IMR-90 (cell line): Measurements from ENCODE around the gene PEF1. TPM values are rescaled to one million over a fixed set of nuclear protein-coding genes. Genes with fewer than 3 reads are reported as not detected.
A peak's percentile ranks its signal among the peaks of the same experiment; 100 is the strongest.

Source experiments
- ATAC-seq: fragments of 200-7000 bp; cut with Tn5 transposase; 2 replicates; pipeline ENCODE4 v1.9.1; 2020; ENCODE audit warnings: low read depth, mild to moderate bottlenecking, moderate library complexity
- BruUV-seq: library from RNA; stranded (reverse); fragments of 400-500 nt; replicated peaks from 2 replicates; lab custom pipeline; 2021; lab: Mats Ljungman, UMichigan
- CTCF ChIA-PET: fragments of 300-600 bp; formaldehyde crosslinking; extraction: SDS; loops from one replicate; lab custom pipeline; 2021; ENCODE audit warnings: antibody characterized with exemption; lab: Yijun Ruan, JAX
- POLR2A ChIA-PET: fragments of 300-600 bp; sonication (Branson Sonifier 250); formaldehyde crosslinking; loops from one replicate; lab custom pipeline; 2022; ENCODE audit warnings: antibody characterized with exemption; ENCODE audit not compliant: unreplicated experiment; lab: Charles Lee
- DNase-seq: peaks from one replicate; pipeline ENCODE4 v3.0.0; 2013
- H2AFZ ChIP-seq: replicated peaks from 2 replicates; pipeline ENCODE3; 2013; ENCODE audit warnings: low read length, mild to moderate bottlenecking; ENCODE audit not compliant: poor library complexity
- H2AK5ac ChIP-seq: 2 replicates; pipeline ENCODE4 v1.6.1; 2013; ENCODE audit warnings: low read depth, low read length, inconsistent platforms
- H2AK9ac ChIP-seq: replicated peaks from 2 replicates; pipeline ENCODE3; 2013; ENCODE audit warnings: mild to moderate bottlenecking, low read depth, low read length, moderate library complexity; ENCODE audit not compliant: poor library complexity
- H2BK120ac ChIP-seq: 2 replicates; pipeline ENCODE4 v1.6.1; 2013; ENCODE audit warnings: low read depth, low read length, inconsistent platforms
- H2BK15ac ChIP-seq: 3 replicates; pipeline ENCODE4 v1.6.1; 2013; ENCODE audit warnings: low read depth, low read length, inconsistent platforms
- H2BK20ac ChIP-seq: 2 replicates; pipeline ENCODE4 v1.6.1; 2013; ENCODE audit warnings: low read depth, mild to moderate bottlenecking, inconsistent platforms, low read length, moderate library complexity
- H2BK5ac ChIP-seq: 2 replicates; pipeline ENCODE4 v1.6.1; 2013; ENCODE audit warnings: mild to moderate bottlenecking, low read depth, low read length, inconsistent platforms; ENCODE audit not compliant: poor library complexity, severe bottlenecking
- H3K14ac ChIP-seq: replicated peaks from 2 replicates; pipeline ENCODE4 v1.6.1; 2013; ENCODE audit warnings: low read depth, low read length, inconsistent platforms
- H3K18ac ChIP-seq: 2 replicates; pipeline ENCODE4 v1.6.1; 2013; ENCODE audit warnings: low read depth, low read length, control low read depth
- H3K23ac ChIP-seq: 2 replicates; pipeline ENCODE4 v1.6.1; 2013; ENCODE audit warnings: low read depth, low read length, inconsistent platforms
- H3K27ac ChIP-seq: 2 replicates; pipeline ENCODE4 v1.5.1; 2013; ENCODE audit warnings: mild to moderate bottlenecking, control low read depth, low read length; ENCODE audit not compliant: insufficient read depth
- H3K27me3 ChIP-seq: 2 replicates; pipeline ENCODE4 v1.6.1; 2013; ENCODE audit warnings: low read length; ENCODE audit not compliant: control insufficient read depth, insufficient read depth
- H3K36me3 ChIP-seq: 2 replicates; pipeline ENCODE4 v1.6.1; 2013; ENCODE audit warnings: low read length, mixed read lengths; ENCODE audit not compliant: control insufficient read depth, insufficient read depth
- H3K4ac ChIP-seq: 2 replicates; pipeline ENCODE4 v1.6.1; 2013; ENCODE audit warnings: low read depth, low read length, inconsistent platforms
- H3K4me1 ChIP-seq: 2 replicates; pipeline ENCODE4 v1.6.1; 2013; ENCODE audit warnings: low read length, mixed read lengths; ENCODE audit not compliant: control insufficient read depth, insufficient read depth
- H3K4me2 ChIP-seq: 2 replicates; pipeline ENCODE4 v1.6.1; 2013; ENCODE audit warnings: low read depth, mild to moderate bottlenecking, control low read depth, low read length, moderate library complexity
- H3K4me3 ChIP-seq: 2 replicates; pipeline ENCODE4 v1.5.1; 2013; ENCODE audit warnings: low read depth, mild to moderate bottlenecking, control low read depth, low read length, moderate library complexity; ENCODE audit not compliant: insufficient read depth
- H3K56ac ChIP-seq: 2 replicates; pipeline ENCODE4 v1.6.1; 2013; ENCODE audit warnings: low read length, inconsistent platforms; ENCODE audit not compliant: insufficient read depth; ENCODE audit errors: extremely low read depth
- H3K79me1 ChIP-seq, 2 experiments: 2 replicates each; pipeline ENCODE4 v1.6.1; 2013; ENCODE audit warnings: low read length in 2 of 2, inconsistent platforms in 1 of 2, low read depth in 1 of 2
- H3K9ac ChIP-seq: 2 replicates; pipeline ENCODE4 v1.6.1; 2013; ENCODE audit warnings: low read depth, low read length, control low read depth
- H3K9me1 ChIP-seq: 2 replicates; pipeline ENCODE4 v1.6.1; 2013; ENCODE audit warnings: low read length, inconsistent platforms; ENCODE audit not compliant: insufficient read depth
- H3K9me3 ChIP-seq: 2 replicates; pipeline ENCODE4 v1.6.1; 2013; ENCODE audit warnings: low read length; ENCODE audit not compliant: control insufficient read depth, insufficient read depth
- H4K20me1 ChIP-seq: 2 replicates; pipeline ENCODE4 v1.6.1; 2013; ENCODE audit warnings: low read length, inconsistent platforms; ENCODE audit not compliant: insufficient read depth
- H4K5ac ChIP-seq: 2 replicates; pipeline ENCODE4 v1.6.1; 2013; ENCODE audit warnings: mild to moderate bottlenecking, low read depth, low read length, control low read depth
- H4K8ac ChIP-seq, 2 experiments: 2 replicates each; pipeline ENCODE4 v1.6.1; 2013; ENCODE audit warnings: low read depth in 2 of 2, low read length in 2 of 2, control low read depth in 1 of 2, inconsistent platforms in 1 of 2
- H4K91ac ChIP-seq: 2 replicates; pipeline ENCODE4 v1.6.1; 2013; ENCODE audit warnings: low read depth, low read length, inconsistent platforms; ENCODE audit not compliant: insufficient read depth
- BHLHE40 ChIP-seq: fragments of 150-350 bp; IDR thresholded peaks from 2 replicates; pipeline ENCODE4 v1.6.1; 2016; ENCODE audit warnings: mild to moderate bottlenecking, low read depth, low read length
- CEBPB ChIP-seq: IDR thresholded peaks from 2 replicates; pipeline ENCODE4 v1.6.1; 2012; ENCODE audit warnings: low read depth, low read length, improper control_type of control experiment
- CHD1 ChIP-seq: IDR thresholded peaks from 2 replicates; pipeline ENCODE4 v1.6.1; 2012; ENCODE audit warnings: low read depth, low read length, improper control_type of control experiment
- MXI1 ChIP-seq: IDR thresholded peaks from 2 replicates; pipeline ENCODE4 v1.6.1; 2012; ENCODE audit warnings: low read depth, mild to moderate bottlenecking, low read length, moderate library complexity, borderline replicate concordance
- NFE2L2 ChIP-seq: fragments of 150-350 bp; IDR thresholded peaks from 2 replicates; pipeline ENCODE4 v1.6.1; 2016; ENCODE audit warnings: low read depth, mild to moderate bottlenecking, low read length
- POLR2A ChIP-seq: IDR thresholded peaks from 2 replicates; pipeline ENCODE4 v1.6.1; 2012; ENCODE audit warnings: mild to moderate bottlenecking, low read depth, low read length
- RAD21 ChIP-seq: IDR thresholded peaks from 2 replicates; pipeline ENCODE4 v1.6.1; 2012; ENCODE audit warnings: low read length, improper control_type of control experiment
- RCOR1 ChIP-seq: IDR thresholded peaks from 2 replicates; pipeline ENCODE4 v1.6.1; 2012; ENCODE audit warnings: mild to moderate bottlenecking, low read length, improper control_type of control experiment; ENCODE audit not compliant: insufficient replicate concordance
- RFX5 ChIP-seq: IDR thresholded peaks from 2 replicates; pipeline ENCODE4 v1.8.0; 2012; ENCODE audit warnings: low read depth, mild to moderate bottlenecking, low read length, moderate library complexity
- SMC3 ChIP-seq: fragments of 150-350 bp; IDR thresholded peaks from 2 replicates; pipeline ENCODE4 v1.6.1; 2016; ENCODE audit warnings: low read depth, mild to moderate bottlenecking, antibody characterized with exemption, low read length, moderate library complexity
- WGBS, 2 experiments: methylation state at CpG; one replicate each; pipeline versions ENCODE4 v1.1.5 to v1.1.7; 2013; ENCODE audit warnings: missing lambda C conversion rate in 2 of 2; ENCODE audit not compliant: insufficient read length in 1 of 2; ENCODE audit errors: extremely low coverage in 2 of 2; 5-methylcytosine and 5-hydroxymethylcytosine counted together
- dilution Hi-C: fragments of 300-500 bp; cut with HindIII; formaldehyde crosslinking; loops from one replicate; pipeline ENCODE4 v1.14.3; 2018; ENCODE audit warnings: low sequenced_read_pairs; ENCODE audit not compliant: unreplicated experiment
- in situ Hi-C: fragments of 300-500 bp; cut with MboI; formaldehyde crosslinking; loops from 3 replicates; pipeline ENCODE4 v1.14.3; 2019; ENCODE audit warnings: low sequenced_read_pairs, inconsistent platforms, mixed read lengths
- intact Hi-C: fragments of 100-400 bp; cut with micrococcal nuclease; formaldehyde crosslinking; loops from 2 replicates; pipeline ENCODE4 v1.10.0; 2022
- polyA plus RNA-seq, 3 experiments: library from polyadenylated mRNA; depleted of rRNA; stranded (reverse); fragments of >200 nt; gene quantifications; 2 replicates each; pipeline ENCODE4 v1.2.3, GENCODE V29; 2012; ENCODE audit warnings: low replicate concordance in 1 of 3
- total RNA-seq: library from RNA; depleted of rRNA; stranded (reverse); fragments of >200 nt; gene quantifications from 2 replicates; pipeline ENCODE4 v1.2.3, GENCODE V29; 2012
- TF ChIP-seq, protein P1 (sequence below): conservative IDR thresholded peaks from 2 replicates; pipeline ENCODE4 v1.5.1; 2012; ENCODE audit warnings: mild to moderate bottlenecking, low read depth, low read length, improper control_type of control experiment
- TF ChIP-seq, protein P2 (sequence below): fragments of 150-350 bp; IDR thresholded peaks from 2 replicates; pipeline ENCODE4 v1.6.1; 2016; ENCODE audit warnings: low read depth, mild to moderate bottlenecking, low read length, moderate library complexity, borderline replicate concordance
- TF ChIP-seq, protein P3 (sequence below): fragments of 150-350 bp; IDR thresholded peaks from 2 replicates; pipeline ENCODE4 v1.6.1; 2017; ENCODE audit warnings: mild to moderate bottlenecking, antibody characterized with exemption, low read length, low read depth

PEF1 gene
- total and polyA plus RNA-seq, 2 of the 4 experiments (the other 2 are of a cell fraction): 84.2 to 104 TPM

DNA sequence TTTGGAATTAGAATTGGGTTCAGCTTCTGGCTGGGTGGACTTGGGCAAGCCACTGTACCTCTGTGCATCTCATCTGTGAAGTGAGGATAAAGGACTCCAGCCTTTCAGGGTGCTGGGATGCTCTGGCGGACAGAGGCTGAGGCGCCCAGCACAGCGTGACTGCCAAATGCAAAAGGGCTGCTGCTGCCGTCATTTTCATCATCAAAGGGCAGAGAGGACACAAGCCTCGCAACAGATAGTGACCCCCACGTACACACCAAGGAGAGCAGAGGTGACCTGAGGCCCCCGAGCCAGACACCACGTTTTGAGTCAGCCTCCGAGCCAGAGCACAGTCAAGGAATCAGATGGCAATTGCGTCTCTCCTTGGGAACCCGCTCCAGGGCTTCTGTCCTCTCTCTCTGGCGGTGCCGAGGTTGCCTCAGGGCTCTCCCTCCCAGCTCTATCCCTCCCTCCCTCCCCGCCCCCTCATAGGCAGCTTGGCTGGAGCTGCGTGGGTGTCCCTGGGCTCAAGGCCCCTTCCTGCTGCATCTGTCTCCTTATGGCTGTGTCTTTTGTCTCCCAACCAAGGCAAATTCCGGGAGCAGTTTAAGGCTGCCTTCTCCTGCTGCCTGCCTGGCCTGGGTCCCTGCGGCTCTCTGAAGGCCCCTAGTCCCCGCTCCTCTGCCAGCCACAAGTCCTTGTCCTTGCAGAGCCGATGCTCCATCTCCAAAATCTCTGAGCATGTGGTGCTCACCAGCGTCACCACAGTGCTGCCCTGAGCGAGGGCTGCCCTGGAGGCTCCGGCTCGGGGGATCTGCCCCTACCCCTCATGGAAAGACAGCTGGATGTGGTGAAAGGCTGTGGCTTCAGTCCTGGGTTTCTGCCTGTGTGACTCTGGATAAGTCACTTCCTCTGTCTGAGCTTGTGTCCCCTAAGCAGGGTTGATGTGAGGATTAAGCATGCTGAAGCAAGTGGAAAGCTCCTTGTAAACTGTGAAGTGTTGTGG, 18.2 kb downstream of the PEF1 start:
- Histone ChIP-seq H3K4me1 (peaks cover 8% of the 10 kb centered on the region), H2BK15ac (no peak overlapping the region), H2BK5ac (no peak overlapping the region), H2AK9ac (no peak overlapping the region), H3K27ac (no peak overlapping the region), H2AFZ (no peak overlapping the region), H3K4me3 (no peak overlapping the region), H3K9me1 (peaks cover 9% of the 10 kb centered on the region; the same call in 1 of the 2 replicates), H3K36me3 (peaks cover 23% of the 10 kb centered on the region), H3K18ac (no peak overlapping the region), H3K14ac (no peak overlapping the region; the same call in 1 of the 2 replicates), H3K9ac (no peak overlapping the region), H3K27me3 (no peaks in the 10 kb centered on the region), H2BK120ac (no peak overlapping the region), H4K20me1 (0 out of 2 replicates have a peak, but pooled peaks cover 10% of the 10 kb centered on the region), H4K5ac (no peak overlapping the region), H3K4ac (no peak overlapping the region), H3K79me1 (peaks cover 0 to 4% of the 10 kb centered on the region in 2 experiments; a peak in 1 of 4 replicates), H3K56ac (no peak overlapping the region), H3K9me3 (no peaks in the 10 kb centered on the region), H4K8ac (no peak overlapping the region), H2AK5ac (no peak overlapping the region), H3K23ac (no peak overlapping the region), H4K91ac (no peak overlapping the region), H3K4me2 (no peak overlapping the region), H2BK20ac (no peak overlapping the region)
- WGBS, 2 experiments: 84% methylated on average over 9 of the region's 23 CpGs; no CpG with 5 or more reads in 1 of the 2 experiments
- intact Hi-C loops (no loop called here), dilution Hi-C loops (no loop called here), in situ Hi-C loops (no loop called here)
- ChIA-PET POLR2A (no interaction called here), CTCF (no interaction called here)
- DNase-seq (peak; percentile 29), ATAC-seq (peak; percentile 30)
- no TSS peak for BruUV-seq
- TF ChIP-seq CEBPB (no peak), MXI1 (no peak), CHD1 (no peak), POLR2A (no peak), RCOR1 (no peak), SMC3 (no peak), NFE2L2 (no peak), BHLHE40 (no peak), RAD21 (no peak), RFX5 (no peak)
- TF ChIP-seq, protein P1, sequence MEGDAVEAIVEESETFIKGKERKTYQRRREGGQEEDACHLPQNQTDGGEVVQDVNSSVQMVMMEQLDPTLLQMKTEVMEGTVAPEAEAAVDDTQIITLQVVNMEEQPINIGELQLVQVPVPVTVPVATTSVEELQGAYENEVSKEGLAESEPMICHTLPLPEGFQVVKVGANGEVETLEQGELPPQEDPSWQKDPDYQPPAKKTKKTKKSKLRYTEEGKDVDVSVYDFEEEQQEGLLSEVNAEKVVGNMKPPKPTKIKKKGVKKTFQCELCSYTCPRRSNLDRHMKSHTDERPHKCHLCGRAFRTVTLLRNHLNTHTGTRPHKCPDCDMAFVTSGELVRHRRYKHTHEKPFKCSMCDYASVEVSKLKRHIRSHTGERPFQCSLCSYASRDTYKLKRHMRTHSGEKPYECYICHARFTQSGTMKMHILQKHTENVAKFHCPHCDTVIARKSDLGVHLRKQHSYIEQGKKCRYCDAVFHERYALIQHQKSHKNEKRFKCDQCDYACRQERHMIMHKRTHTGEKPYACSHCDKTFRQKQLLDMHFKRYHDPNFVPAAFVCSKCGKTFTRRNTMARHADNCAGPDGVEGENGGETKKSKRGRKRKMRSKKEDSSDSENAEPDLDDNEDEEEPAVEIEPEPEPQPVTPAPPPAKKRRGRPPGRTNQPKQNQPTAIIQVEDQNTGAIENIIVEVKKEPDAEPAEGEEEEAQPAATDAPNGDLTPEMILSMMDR: no peak
- TF ChIP-seq, protein P2, sequence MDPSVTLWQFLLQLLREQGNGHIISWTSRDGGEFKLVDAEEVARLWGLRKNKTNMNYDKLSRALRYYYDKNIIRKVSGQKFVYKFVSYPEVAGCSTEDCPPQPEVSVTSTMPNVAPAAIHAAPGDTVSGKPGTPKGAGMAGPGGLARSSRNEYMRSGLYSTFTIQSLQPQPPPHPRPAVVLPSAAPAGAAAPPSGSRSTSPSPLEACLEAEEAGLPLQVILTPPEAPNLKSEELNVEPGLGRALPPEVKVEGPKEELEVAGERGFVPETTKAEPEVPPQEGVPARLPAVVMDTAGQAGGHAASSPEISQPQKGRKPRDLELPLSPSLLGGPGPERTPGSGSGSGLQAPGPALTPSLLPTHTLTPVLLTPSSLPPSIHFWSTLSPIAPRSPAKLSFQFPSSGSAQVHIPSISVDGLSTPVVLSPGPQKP: no peak
- TF ChIP-seq, protein P3, sequence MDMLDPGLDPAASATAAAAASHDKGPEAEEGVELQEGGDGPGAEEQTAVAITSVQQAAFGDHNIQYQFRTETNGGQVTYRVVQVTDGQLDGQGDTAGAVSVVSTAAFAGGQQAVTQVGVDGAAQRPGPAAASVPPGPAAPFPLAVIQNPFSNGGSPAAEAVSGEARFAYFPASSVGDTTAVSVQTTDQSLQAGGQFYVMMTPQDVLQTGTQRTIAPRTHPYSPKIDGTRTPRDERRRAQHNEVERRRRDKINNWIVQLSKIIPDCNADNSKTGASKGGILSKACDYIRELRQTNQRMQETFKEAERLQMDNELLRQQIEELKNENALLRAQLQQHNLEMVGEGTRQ: no peak
